Breast epithelium (tissue), 3 donors: ENCODE measurements around the gene PRF1.

ENCODE experiments used
- POLR2A ChIP-seq: fragments of 450-650 bp; IDR thresholded peaks from one replicate; pipeline ENCODE4 v1.6.1; 2016; ENCODE audit warnings: antibody characterized with exemption, mild to moderate bottlenecking, moderate library complexity
- POLR2AphosphoS5 ChIP-seq, 3 donors: sonication (generic); formaldehyde crosslinking; IDR thresholded peaks; one replicate each; pipeline ENCODE4 v1.6.1; 2017; ENCODE audit warnings: antibody characterized with exemption in 3 of 3

GRCh38 chr10:70588255-70588654, 14.3 kb downstream of the PRF1 start:
- no peak for TF ChIP-seq POLR2A
- no peak for TF ChIP-seq POLR2AphosphoS5 (IDR thresholded peaks at IDR 0.05)
